Heart right ventricle (tissue), 16 donors: Measurements from ENCODE around the gene DUS4L. TPM values are rescaled to one million over a fixed set of nuclear protein-coding genes. Genes with fewer than 3 reads are reported as not detected.

Experiments
- ATAC-seq, 8 donors: fragments of 200-7000 bp; cut with Tn5 transposase; one replicate each; pipeline ENCODE4 v1.9.1; 2020; ENCODE audit warnings: mild to moderate bottlenecking in 8 of 8, moderate library complexity in 8 of 8, moderate number of reproducible peaks in 1 of 8
- DNase-seq, 2 donors: peaks; one replicate each; pipeline ENCODE4 v3.0.0-alpha.2; 2020
- H3K27ac ChIP-seq, 10 donors: fragments of 200-600 bp; sonication (generic) in 2 of 10; one replicate each; pipeline versions ENCODE4 v1.5.0 to v1.8.0; 2020 to 2022; ENCODE audit warnings: mild to moderate bottlenecking in 3 of 10
- H3K27me3 ChIP-seq, 7 donors: fragments of 200-600 bp; one replicate each; pipeline ENCODE4 v1.8.0; 2021 to 2022; ENCODE audit warnings: mild to moderate bottlenecking in 2 of 7
- H3K36me3 ChIP-seq, 9 donors: fragments of 200-600 bp; sonication (generic) in 1 of 9; one replicate each; pipeline versions ENCODE4 v1.5.0 to v1.8.0; 2020 to 2022; ENCODE audit warnings: mild to moderate bottlenecking in 2 of 9
- H3K4me1 ChIP-seq, 9 donors: fragments of 200-600 bp; sonication (generic) in 1 of 9; one replicate each; pipeline versions ENCODE4 v1.5.0 to v1.8.0; 2020 to 2022; ENCODE audit warnings: mild to moderate bottlenecking in 4 of 9
- H3K4me3 ChIP-seq, 10 donors: fragments of 200-600 bp; sonication (generic) in 2 of 10; one replicate each; pipeline versions ENCODE4 v1.5.0 to v1.8.0; 2020 to 2022; ENCODE audit warnings: mild to moderate bottlenecking in 7 of 10, moderate library complexity in 2 of 10
- H3K9me3 ChIP-seq, 11 donors: fragments of 200-600 bp in 10 of 11; sonication (generic) in 2 of 11; one replicate each; pipeline versions ENCODE4 v1.5.0 to v1.8.0; 2013 to 2022; ENCODE audit warnings: mild to moderate bottlenecking in 2 of 11, control low read depth in 1 of 11, moderate library complexity in 1 of 11
- CTCF ChIP-seq, 9 donors: fragments of 200-600 bp; sonication (generic) in 2 of 9; IDR thresholded peaks; one replicate each; pipeline versions ENCODE4 v1.5.0 to v1.8.0; 2021 to 2022; ENCODE audit warnings: antibody characterized with exemption in 9 of 9, mild to moderate bottlenecking in 5 of 9, moderate library complexity in 1 of 9
- WGBS, 2 donors: extraction: QIAGEN DNeasy Blood & Tissue Kit; methylation state at CpG; one replicate each; pipeline ENCODE4 v1.1.7; 2013; ENCODE audit warnings: inconsistent platforms in 1 of 2; 5-methylcytosine and 5-hydroxymethylcytosine counted together
- intact Hi-C, 10 donors: fragments of 100-400 bp; cut with DNase I; formaldehyde crosslinking; loops; one replicate each; pipeline versions ENCODE4 v1.11.1 to v1.14.2; 2022
- polyA plus RNA-seq, 2 donors: library from polyadenylated mRNA; stranded (reverse); fragments of 200-250 nt; gene quantifications; one replicate each; pipeline ENCODE4 v1.2.3, GENCODE V29; 2013
- total RNA-seq, 10 donors: library from RNA; stranded (reverse); fragmentation: NEBNext Ultra II Directional in 3 of 10; extraction: Animal tissue kit (Norgen Biotek cat#: 25700) in 3 of 10; gene quantifications; one replicate each; pipeline versions ENCODE4 v1.2.1 to v1.2.4, GENCODE V29; 2021 to 2023
- donor health status: Arrhythmogenic right ventricular cardiomyopathy.
- donor health status: ischemic (EF 13 %, LVEDD 7.1; RV severe dilation, severe dysfunction).
- donor health status: healthy with polysubstance abuse.
- donor health status: DM: no; HTN: yes; CAD: no.
- donor health status: DM: no; HTN: no; CAD: no.
- donor health status: ischemic (EF 25% LVEDD 6.9; RV normal size, moderate dysfunction).
- donor health status: ischemic (EF 25% LVEDD 5.7; RV mildly dilated, moderate dysfunction).
- donor health status: healthy.
- donor health status: DM: yes; HTN: yes; CAD: no.
- donor health status: Ischemic cardiomyopathy.
- donor health status: ischemic (EF 35%, LVEDD 5.7; RV mildly dilated, moderate dysfunction).
- donor health status: nonischemic (EF 11% LVEDD 7.7; RV severe dilation, severe dysfunction).
- donor health status: DM: yes; HTN: yes; CAD: no.
- donor health status: PGD.
- donor health status: ischemic (EF 29% LVEDD 5.4; RV normal size, mild dysfunction).
- donor health status: nonischemic (EF 23%, LVEDD 6.1; RV moderate dilation, normal function).

DUS4L gene
- total and polyA plus RNA-seq, 12 donors, result 3.0 to 10.6 (median 8.9) TPM

DNA sequence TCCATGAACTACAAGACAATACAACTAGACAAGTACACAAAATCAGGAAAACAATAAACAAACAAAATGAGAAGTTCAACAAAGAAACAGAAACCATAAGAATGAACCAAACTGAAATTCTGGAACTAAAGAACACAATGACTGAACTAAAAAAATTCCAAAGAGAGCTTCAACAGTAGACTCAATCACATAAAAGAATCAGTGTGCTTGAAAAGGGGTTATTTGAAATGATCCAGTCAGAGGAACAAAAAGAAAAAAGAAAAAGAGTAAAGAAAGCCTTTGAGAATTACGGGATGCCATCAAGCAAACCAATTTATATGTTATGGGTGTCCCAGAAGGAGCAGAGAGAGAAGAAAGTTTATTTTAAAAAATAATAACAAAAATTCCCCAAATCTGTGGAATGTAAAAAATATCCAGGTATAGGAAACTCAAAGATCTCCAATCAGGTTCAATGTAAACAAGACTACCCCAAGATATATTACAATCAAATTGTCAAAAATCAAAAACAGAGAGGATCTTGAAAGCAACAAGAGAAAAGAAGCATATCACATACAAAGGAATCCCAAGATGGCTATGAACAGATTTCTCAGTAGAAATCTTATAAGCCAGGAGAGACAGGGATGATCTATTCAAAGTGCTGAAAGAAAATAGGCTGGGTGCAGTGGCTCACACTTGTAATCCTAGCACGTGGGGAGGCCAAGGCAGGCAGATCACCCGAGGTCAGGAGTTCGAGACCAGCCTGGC lies 18.8 kb upstream of the DUS4L start:
- Histone ChIP-seq H3K36me3 (peaks cover 0 to 81% (median 41%) of the 10 kb centered on the region in 9 donors), H3K4me1 (no peaks in the 10 kb centered on the region), H3K27me3 (no peaks in the 10 kb centered on the region), H3K27ac (no peak overlapping the region), H3K9me3 (peaks cover 0 to 25% (median 7%) of the 10 kb centered on the region in 11 donors), H3K4me3 (no peak overlapping the region)
- intact Hi-C loops, result no loop called here
- ATAC-seq (no peak), DNase-seq (no peak)
- 96 to 100% methylated on average over 4 of the region's 4 CpGs for WGBS, 2 donors
- TF ChIP-seq CTCF (IDR thresholded peaks at IDR 0.05), result no peak

DNA sequence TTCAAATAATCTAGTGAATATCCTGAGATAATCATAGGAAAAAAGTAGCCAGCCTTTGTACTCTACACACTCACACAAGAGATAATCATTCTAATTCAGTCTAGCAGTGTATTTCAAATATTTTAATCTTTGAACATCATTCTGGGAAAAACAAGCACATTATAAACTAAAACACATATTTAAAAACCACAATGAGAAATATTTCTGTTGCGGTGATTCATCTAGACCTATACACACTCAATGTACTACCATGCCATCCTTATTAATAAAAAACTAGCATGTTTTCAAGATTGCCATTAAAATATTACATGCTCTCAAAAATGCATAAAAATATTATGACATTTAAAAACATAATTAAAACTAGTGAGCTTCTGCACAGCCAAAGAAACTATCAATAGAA lies 11.8 kb upstream of the DUS4L start:
- TF ChIP-seq CTCF (IDR thresholded peaks at IDR 0.05), result no peak
- WGBS, 2 donors, result 98 to 100% methylated on average over 1 of the region's 1 CpG
- H3K36me3 ChIP-seq, result peaks cover 0 to 89% (median 26%) of the 10 kb centered on the region in 9 donors
- DNase-seq (no peak), ATAC-seq (no peak)
- no peak overlapping the region for H3K27ac ChIP-seq
- intact Hi-C loops, result no loop called here
- peaks cover 0 to 8% (median 0%) of the 10 kb centered on the region in 9 donors for H3K4me1 ChIP-seq
- no peak overlapping the region for H3K4me3 ChIP-seq
- H3K27me3 ChIP-seq, result no peaks in the 10 kb centered on the region
- H3K9me3 ChIP-seq, result no peaks in the 10 kb centered on the region

DNA sequence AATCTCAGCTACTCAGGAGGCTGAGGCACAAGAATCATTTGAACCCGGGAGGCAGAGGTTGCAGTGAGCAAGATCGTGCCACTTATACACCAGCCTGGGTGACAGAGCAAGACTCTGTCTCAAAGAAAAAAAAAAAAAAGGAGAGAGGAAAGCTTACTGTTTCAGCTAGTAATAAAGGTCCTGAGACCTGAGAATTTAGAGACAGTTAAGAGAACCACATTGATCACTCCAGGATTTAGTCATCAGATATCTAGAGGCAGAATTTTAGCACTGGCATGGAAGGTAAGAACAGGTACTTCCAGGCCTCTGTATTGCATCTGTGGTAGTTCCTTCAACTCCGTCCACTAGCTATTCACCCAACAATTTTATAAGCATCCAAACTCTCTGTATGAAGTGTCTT lies 7.9 kb upstream of the DUS4L start:
- Histone ChIP-seq H3K27ac (no peak overlapping the region), H3K4me1 (peaks cover 0 to 25% (median 19%) of the 10 kb centered on the region in 9 donors), H3K36me3 (peaks cover 0 to 73% (median 19%) of the 10 kb centered on the region in 9 donors), H3K4me3 (no peak overlapping the region), H3K27me3 (no peaks in the 10 kb centered on the region), H3K9me3 (no peaks in the 10 kb centered on the region)
- no peak for DNase-seq
- intact Hi-C loops, result no loop called here
- 96 to 97% methylated on average over 3 of the region's 3 CpGs for WGBS, 2 donors
- ATAC-seq, result no peak
- TF ChIP-seq CTCF (IDR thresholded peaks at IDR 0.05), result no peak

DNA sequence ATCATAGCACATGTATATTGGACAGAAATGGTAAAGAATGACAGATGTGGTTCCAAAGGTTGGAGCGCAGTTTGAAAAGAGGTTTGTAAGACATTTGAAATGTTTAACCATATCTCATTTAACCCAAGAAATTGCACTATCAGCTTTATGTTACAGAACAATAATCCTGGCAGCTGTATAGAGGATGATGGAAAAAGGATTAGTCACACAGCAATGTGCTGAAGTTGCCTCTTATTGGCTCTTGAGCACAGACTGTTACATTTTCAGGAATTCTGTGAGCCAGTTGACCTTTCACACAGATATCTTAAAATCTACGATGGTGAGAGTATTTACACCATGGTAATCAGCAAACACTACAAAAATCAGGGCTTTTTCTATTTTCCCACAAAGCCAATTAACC lies 3.9 kb upstream of the DUS4L start:
- TF ChIP-seq CTCF (IDR thresholded peaks at IDR 0.05), result no peak
- Histone ChIP-seq H3K36me3 (peaks cover 0 to 35% (median 11%) of the 10 kb centered on the region in 9 donors), H3K27me3 (no peaks in the 10 kb centered on the region), H3K9me3 (no peaks in the 10 kb centered on the region), H3K27ac (peak overlapping the region in 3 of 10 donors; percentile 12 to 56 (median 29)), H3K4me3 (no peak overlapping the region), H3K4me1 (peaks cover 0 to 50% (median 48%) of the 10 kb centered on the region in 9 donors)
- DNase-seq (no peak), ATAC-seq (no peak)
- intact Hi-C loops, result loop anchor here in 2 of 10 donors (5.0 kb wide), 2 partner anchors 52 to 88 kb away; partner anchors contain the start of gene GPR22 (in 1 of the 2)
- 61 to 63% methylated on average over 2 of the region's 2 CpGs for WGBS, 2 donors
